ENCODE results near the gene VMO1.

DNA sequence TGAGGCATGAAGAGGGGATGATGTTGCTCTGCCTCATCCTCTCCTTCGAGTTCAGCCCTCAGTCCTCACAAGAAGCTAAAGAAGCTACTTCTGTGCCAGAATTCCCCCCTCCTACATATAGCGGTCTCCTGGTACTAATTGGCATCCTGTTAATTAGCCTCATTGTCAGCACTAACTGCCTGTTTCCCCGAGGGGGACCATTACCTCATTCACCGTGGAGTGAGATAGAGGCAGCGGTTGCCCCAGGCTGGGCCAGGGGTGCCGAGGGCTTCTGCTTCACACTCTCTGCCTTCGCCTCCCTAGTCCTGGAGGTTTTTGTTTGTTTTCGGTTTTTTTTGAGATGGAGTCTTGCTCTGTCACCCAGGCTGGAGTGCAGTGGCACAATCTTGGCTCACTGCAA lies 41.2 kb upstream of the VMO1 start:
- TF ChIP-seq, protein P1, sequence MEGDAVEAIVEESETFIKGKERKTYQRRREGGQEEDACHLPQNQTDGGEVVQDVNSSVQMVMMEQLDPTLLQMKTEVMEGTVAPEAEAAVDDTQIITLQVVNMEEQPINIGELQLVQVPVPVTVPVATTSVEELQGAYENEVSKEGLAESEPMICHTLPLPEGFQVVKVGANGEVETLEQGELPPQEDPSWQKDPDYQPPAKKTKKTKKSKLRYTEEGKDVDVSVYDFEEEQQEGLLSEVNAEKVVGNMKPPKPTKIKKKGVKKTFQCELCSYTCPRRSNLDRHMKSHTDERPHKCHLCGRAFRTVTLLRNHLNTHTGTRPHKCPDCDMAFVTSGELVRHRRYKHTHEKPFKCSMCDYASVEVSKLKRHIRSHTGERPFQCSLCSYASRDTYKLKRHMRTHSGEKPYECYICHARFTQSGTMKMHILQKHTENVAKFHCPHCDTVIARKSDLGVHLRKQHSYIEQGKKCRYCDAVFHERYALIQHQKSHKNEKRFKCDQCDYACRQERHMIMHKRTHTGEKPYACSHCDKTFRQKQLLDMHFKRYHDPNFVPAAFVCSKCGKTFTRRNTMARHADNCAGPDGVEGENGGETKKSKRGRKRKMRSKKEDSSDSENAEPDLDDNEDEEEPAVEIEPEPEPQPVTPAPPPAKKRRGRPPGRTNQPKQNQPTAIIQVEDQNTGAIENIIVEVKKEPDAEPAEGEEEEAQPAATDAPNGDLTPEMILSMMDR (IDR thresholded peaks at IDR 0.05), result no peak
- TF ChIP-seq POLR2A (IDR thresholded peaks at IDR 0.05), result no peak
